LNCaP clone FGC (cell line): Measurements from ENCODE around the gene HMCN2.
"Not testable (repeated sequence)": the region's sequence is repeated elsewhere in the genome, so short reads cannot be mapped to it uniquely, and the experiment has no call there.

Source experiments
- DNase-seq: peaks from one replicate; pipeline ENCODE4 v3.0.0-alpha.2; 2011; ENCODE audit warnings: low read depth
- H3K4me3 ChIP-seq: 2 replicates; pipeline ENCODE4 v1.5.1; 2011; ENCODE audit warnings: mild to moderate bottlenecking, low read depth, low read length, control low read depth
- TF ChIP-seq, protein P1 (sequence below): IDR thresholded peaks from 2 replicates; pipeline ENCODE4 v1.5.1; 2012; ENCODE audit warnings: mild to moderate bottlenecking; ENCODE audit not compliant: control insufficient read depth, insufficient read depth; ENCODE audit errors: extremely low read depth

HMCN2 gene

DNA sequence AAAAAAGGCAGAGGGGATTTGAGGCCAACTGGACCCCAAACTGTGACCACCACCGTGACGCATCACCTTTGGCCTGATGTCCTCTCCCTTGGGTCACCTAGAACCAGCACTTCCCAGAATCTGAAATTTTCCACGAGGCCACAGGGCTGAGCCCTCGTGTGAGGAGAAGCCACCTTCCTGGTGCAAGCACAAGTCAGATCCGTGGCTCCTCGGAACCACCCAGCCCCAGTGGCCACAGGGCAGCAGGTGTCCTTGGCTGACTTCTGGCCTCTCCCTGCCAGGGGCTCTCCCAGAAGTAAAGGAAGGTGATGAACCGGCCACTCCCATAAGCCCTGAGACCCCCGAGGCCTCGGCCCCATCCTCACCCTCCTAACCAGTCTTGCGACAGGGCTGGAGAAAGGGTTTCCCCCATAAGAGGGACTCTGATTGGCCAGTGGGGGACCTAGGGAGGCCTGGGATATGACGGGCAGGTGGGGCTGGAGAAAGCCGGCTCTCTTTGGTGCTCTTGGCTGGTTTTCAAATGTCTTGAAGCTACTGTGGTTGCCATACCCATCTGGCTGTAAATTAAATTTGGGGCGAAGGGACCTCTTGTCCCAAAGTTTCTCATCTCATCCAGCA, 20.9 kb upstream of the HMCN2 start:
- DNase-seq = no peak
- H3K4me3 ChIP-seq = no peak overlapping the region
- TF ChIP-seq, protein P1, sequence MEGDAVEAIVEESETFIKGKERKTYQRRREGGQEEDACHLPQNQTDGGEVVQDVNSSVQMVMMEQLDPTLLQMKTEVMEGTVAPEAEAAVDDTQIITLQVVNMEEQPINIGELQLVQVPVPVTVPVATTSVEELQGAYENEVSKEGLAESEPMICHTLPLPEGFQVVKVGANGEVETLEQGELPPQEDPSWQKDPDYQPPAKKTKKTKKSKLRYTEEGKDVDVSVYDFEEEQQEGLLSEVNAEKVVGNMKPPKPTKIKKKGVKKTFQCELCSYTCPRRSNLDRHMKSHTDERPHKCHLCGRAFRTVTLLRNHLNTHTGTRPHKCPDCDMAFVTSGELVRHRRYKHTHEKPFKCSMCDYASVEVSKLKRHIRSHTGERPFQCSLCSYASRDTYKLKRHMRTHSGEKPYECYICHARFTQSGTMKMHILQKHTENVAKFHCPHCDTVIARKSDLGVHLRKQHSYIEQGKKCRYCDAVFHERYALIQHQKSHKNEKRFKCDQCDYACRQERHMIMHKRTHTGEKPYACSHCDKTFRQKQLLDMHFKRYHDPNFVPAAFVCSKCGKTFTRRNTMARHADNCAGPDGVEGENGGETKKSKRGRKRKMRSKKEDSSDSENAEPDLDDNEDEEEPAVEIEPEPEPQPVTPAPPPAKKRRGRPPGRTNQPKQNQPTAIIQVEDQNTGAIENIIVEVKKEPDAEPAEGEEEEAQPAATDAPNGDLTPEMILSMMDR = no peak

- H3K4me3 ChIP-seq = no peak overlapping the region
- no peak for DNase-seq
- TF ChIP-seq, protein P1 = no peak
Measured at GRCh38 chr9:130245474-130245873, 20.1 kb upstream of the HMCN2 start.

- H3K4me3 ChIP-seq = no peak overlapping the region
- TF ChIP-seq, protein P1 = no peak
- no peak for DNase-seq
Measured at GRCh38 chr9:130246126-130246525, 19.4 kb upstream of the HMCN2 start.

- no peak for DNase-seq
- H3K4me3 ChIP-seq = no peak overlapping the region
- TF ChIP-seq, protein P1 = no peak
Measured at GRCh38 chr9:130254747-130255630, 10.6 kb upstream of the HMCN2 start.

DNA sequence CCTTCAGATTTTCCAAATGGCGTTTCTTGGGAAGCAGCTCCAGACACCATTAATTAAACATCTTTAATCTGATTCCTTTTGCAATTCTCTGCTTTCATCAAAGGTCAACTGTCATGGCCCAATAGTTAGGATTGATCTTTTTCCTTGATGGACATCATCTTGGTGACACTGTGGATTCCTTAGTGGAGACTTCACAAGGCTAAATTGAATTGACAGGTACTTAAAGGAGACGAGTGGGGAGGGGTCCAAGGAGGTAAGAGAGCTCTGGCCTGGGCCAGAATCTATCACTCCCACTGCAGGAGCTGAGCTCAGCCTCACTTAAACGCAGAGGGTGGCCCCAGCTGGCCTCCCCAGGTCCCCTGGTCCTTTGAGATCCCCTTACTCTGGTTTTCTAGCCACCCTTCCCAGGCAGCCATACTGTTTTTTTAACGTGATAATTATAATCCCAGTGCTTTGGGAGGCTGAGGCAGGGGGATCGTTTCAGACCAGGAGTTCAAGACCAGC, 9.9 kb upstream of the HMCN2 start:
- TF ChIP-seq, protein P1 = no peak
- DNase-seq = no peak
- H3K4me3 ChIP-seq = no peak overlapping the region

GRCh38 chr9:130256644-130257043, 8.9 kb upstream of the HMCN2 start:
- no peak overlapping the region for H3K4me3 ChIP-seq
- no peak for DNase-seq
- TF ChIP-seq, protein P1 = no peak

DNA sequence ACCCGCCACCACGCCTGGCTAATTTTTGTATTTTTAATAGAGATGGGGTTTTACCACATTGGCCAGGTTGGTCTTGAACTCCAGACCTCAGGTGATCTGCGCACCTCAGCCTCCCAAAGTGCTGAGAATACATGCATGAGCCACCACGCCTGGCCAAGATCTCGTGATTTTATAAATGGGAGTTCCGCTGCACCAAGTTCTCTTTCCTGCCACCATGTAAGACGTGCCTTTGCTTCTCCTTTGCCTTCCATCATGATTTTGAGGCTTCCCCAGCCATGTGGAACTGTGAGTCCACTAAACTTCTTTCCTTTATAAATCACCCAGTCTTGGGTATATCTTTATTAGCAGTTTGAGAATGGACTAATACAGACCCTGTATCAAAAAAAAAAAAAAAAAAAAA, 7.4 kb upstream of the HMCN2 start:
- not testable (repeated sequence) for DNase-seq, H3K4me3 ChIP-seq
